BJ (cell line): ENCODE data around the gene PUM1. TPM values are rescaled to one million over a fixed set of nuclear protein-coding genes. Genes with fewer than 3 reads are reported as not detected.

Experiments
- CTCF ChIA-PET: fragments of 350-600 bp; formaldehyde crosslinking; extraction: SDS; loops from one replicate; lab custom pipeline; 2021; ENCODE audit warnings: antibody characterized with exemption, inconsistent platforms; lab: Yijun Ruan, JAX
- POLR2A ChIA-PET: fragments of 300-600 bp; sonication (Branson Sonifier 250); formaldehyde crosslinking; extraction: SDS; loops from one replicate; lab custom pipeline; 2021; ENCODE audit warnings: antibody characterized with exemption; lab: Charles Lee
- DNase-seq: peaks from one replicate; pipeline ENCODE4 v3.0.0-alpha.2; 2011; ENCODE audit warnings: low read depth
- H3K27me3 ChIP-seq: 2 replicates; pipeline ENCODE4 v1.6.0; 2011; ENCODE audit warnings: low read length; ENCODE audit not compliant: control insufficient read depth, insufficient read depth
- H3K36me3 ChIP-seq: 2 replicates; pipeline ENCODE4 v1.5.1; 2011; ENCODE audit warnings: low read length; ENCODE audit not compliant: control insufficient read depth, insufficient read depth
- H3K4me3 ChIP-seq: 2 replicates; pipeline ENCODE4 v1.5.1; 2011; ENCODE audit warnings: low read depth, mild to moderate bottlenecking, control low read depth, low read length
- CTCF ChIP-seq: IDR thresholded peaks from 2 replicates; pipeline ENCODE4 v1.5.1; 2011; ENCODE audit warnings: low read depth, mild to moderate bottlenecking, control low read depth, inconsistent platforms, low read length, moderate library complexity; ENCODE audit not compliant: insufficient read depth
- polyA plus RNA-seq: library from polyadenylated mRNA; depleted of rRNA; stranded (reverse); fragments of >200 nt; gene quantifications from 2 replicates; pipeline ENCODE4 v1.2.3, GENCODE V29; 2011

The PUM1 gene
- polyA plus RNA-seq, 1 experiment: 66.9 TPM

DNA sequence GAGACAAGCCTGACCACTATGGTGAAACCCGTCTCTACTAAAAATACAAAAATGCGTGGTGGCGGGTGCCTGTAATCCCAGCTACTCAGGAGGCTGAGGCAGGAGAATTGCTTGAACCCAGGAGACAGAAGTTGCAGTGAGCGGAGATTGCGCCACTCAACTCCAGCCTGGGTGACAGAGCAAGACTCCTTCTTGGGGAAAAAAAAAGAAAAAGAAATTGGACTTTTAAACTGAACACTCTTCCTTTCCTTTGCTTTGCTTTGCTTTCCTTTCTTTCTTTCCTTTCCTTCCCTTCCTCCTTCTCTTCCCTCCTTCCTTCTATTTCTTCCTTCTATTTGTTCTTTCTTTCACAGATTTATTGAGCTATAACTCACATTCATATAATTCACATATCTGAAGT lies 43.3 kb upstream of the PUM1 start:
- ChIA-PET POLR2A (no interaction called here), CTCF (interaction anchor here (0.6 kb wide), 2 partner anchors 84 to 198 kb away, joined by 3 read pairs; no protein-coding TSS in a partner anchor)

DNA sequence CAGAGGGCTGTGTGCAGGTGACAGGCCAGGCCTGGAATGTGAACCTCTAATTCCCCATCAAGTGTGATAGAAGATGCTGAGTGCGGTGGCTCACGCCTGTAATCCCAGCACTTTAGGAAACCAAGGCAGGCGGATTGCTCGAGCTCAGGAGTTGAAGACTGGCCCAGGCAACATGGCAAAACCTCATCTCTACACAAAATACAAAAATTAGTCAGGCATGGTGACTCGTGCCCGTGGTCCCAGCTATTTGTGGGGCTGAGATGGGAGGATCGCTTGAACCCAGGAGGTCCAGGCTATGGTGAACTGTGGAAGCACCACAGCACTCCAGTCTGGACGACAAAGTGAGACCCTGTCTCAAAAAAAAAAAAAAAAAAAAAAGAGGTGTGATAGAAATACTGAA lies 40.1 kb upstream of the PUM1 start:
- H3K27me3 ChIP-seq: no peaks in the 10 kb centered on the region
- TF ChIP-seq CTCF: no peak
- no peak overlapping the region for H3K4me3 ChIP-seq
- no peaks in the 10 kb centered on the region for H3K36me3 ChIP-seq
- no peak for DNase-seq
- CTCF ChIA-PET: no interaction called here
- POLR2A ChIA-PET: no interaction called here

More for the DNA sequence above, 43.3 kb upstream of the PUM1 start:
- no peaks in the 10 kb centered on the region for H3K27me3 ChIP-seq
- no peaks in the 10 kb centered on the region for H3K36me3 ChIP-seq
- no peak overlapping the region for H3K4me3 ChIP-seq
- no peak for DNase-seq
- no peak for TF ChIP-seq CTCF

DNA sequence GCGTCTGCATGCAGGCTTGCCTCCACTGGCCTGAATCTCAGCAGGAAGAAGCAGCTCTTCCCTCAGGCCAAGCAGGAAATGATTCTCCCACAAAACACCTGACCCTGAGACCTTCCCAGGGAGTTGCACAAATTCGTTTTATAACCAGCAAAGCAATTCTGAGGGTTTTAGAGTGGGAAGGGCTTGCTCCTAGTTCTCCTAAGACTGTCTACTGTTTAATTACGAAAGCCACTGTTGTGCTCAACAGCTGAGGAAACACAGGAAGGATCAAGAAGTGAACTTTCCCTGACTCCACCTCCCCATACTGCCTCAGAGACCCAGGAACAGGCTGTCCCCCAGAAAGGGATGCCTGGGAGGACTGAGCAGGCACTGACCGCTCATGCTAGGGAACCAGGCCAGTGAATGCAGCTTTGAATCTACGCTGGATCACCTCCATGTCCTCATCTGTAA lies 37.0 kb upstream of the PUM1 start:
- ChIA-PET POLR2A (no interaction called here), CTCF (no interaction called here)
- Histone ChIP-seq H3K27me3 (no peaks in the 10 kb centered on the region), H3K4me3 (no peak overlapping the region), H3K36me3 (no peaks in the 10 kb centered on the region)
- no peak for TF ChIP-seq CTCF
- DNase-seq: peak; percentile 80

DNA sequence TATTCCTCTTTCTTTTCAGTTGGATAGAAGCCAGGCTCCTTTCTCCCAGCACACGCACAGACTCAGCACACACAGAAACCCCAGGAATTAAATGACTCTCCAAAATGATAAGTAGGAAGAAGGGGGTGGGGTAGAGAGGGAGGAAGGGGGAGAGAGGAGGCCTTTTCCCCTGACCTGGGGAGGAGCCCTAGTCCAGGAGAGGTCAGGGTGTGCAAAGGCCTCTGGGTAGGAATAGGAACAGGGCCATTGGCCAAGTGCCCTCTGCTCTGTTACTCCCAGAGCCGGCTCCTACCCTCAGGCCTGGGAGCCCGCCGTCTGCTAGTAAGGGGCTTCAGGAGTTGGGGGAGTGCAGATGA lies 35.6 kb upstream of the PUM1 start:
- Histone ChIP-seq H3K4me3 (no peak overlapping the region), H3K36me3 (no peaks in the 10 kb centered on the region), H3K27me3 (no peaks in the 10 kb centered on the region)
- ChIA-PET CTCF (no interaction called here), POLR2A (interaction anchor here (0.7 kb wide), 1 partner anchor 1977 kb away, joined by 4 read pairs; no protein-coding TSS in a partner anchor)
- DNase-seq: no peak
- no peak for TF ChIP-seq CTCF

DNA sequence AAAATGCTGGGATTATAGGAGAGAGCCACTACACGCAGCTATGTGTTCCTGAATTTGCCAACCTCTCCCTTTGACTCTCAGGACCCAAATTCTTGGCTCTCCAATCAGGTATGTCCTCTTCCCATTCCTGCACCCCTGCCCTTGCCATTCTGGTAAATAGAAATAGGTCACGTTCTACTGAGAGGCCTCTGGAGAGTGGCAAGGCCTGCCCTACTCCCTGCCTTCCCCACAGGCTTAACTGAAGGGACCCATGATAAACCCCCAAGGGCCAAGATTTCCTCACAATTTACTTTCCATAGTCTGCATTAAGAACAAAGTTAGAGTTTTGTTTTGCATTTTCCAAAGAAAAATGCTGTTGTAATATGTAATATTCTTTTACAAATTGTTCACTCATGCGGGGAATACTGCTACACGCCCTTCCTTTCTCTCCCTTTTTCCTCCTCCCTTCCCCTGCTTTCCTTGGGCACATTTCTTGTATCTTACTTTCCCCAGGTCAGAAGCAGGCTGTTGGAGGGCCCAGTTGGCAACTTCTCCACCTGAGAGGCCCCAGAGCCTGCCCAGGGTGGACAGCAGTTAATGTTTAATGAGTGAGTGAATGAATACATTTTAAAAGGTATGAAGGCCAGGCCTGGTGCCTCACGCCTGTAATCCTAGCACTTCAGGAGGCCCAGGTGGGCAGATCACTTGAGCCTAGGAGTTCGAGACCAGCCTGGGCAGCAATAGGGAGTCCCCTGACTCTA lies 33.9 kb upstream of the PUM1 start:
- no peak for TF ChIP-seq CTCF
- H3K27me3 ChIP-seq: no peaks in the 10 kb centered on the region
- no peaks in the 10 kb centered on the region for H3K36me3 ChIP-seq
- H3K4me3 ChIP-seq: no peak overlapping the region
- POLR2A ChIA-PET: no interaction called here
- DNase-seq: no peak
- CTCF ChIA-PET: no interaction called here
